Endothelial cell of umbilical vein (primary cell): ENCODE measurements around the gene CCNYL1.

Experiments used
- CTCF ChIP-seq, 2 donors: IDR thresholded peaks; 1 replicate in 1 of 2; 2 replicates in 1 of 2; pipeline ENCODE4 v1.5.1; 2011; ENCODE audit warnings: low read length in 2 of 2, mild to moderate bottlenecking in 2 of 2, moderate library complexity in 2 of 2, control low read depth in 1 of 2, inconsistent platforms in 1 of 2, low read depth in 1 of 2; ENCODE audit not compliant: insufficient read depth in 1 of 2; ENCODE audit errors: extremely low read depth in 1 of 2
- EZH2 ChIP-seq: IDR thresholded peaks from 2 replicates; pipeline ENCODE4 v1.6.1; 2012; ENCODE audit warnings: borderline replicate concordance, low read depth, mild to moderate bottlenecking, moderate library complexity, low read length, inconsistent platforms; ENCODE audit not compliant: severe bottlenecking
- JUN ChIP-seq: IDR thresholded peaks from 2 replicates; pipeline ENCODE4 v1.6.1; 2011; ENCODE audit warnings: borderline replicate concordance, low read depth; ENCODE audit not compliant: insufficient read length, insufficient read depth
- POLR2A ChIP-seq: IDR thresholded peaks from 2 replicates; pipeline ENCODE4 v1.6.1; 2012; ENCODE audit warnings: low read depth, mild to moderate bottlenecking, control low read depth, low read length
- POLR2AphosphoS5 ChIP-seq: IDR thresholded peaks from 2 replicates; pipeline ENCODE4 v1.6.1; 2012; ENCODE audit warnings: low read depth, mild to moderate bottlenecking, control low read depth, low read length, moderate library complexity; ENCODE audit not compliant: insufficient read depth

DNA sequence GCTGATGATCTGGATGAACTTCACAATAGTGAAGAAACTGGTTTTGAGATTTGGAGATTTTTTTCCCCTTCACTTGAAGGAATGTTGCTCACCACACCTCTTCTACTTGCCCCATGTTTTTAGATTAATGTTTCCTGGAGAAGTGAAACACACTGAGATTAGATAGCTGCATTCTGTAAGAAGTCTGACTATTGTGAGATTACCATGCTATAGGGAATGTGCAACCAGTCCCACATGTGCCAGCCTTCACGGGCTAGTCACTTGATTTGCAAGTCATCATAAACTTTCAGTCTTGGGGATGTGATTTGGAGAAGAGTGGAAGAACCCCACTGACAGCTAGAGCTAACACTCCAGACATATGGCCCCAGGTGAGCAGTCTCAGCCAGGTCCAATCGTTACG, 7.4 kb upstream of the CCNYL1 start:
- no peak for TF ChIP-seq CTCF (IDR thresholded peaks at IDR 0.05; ENCODE audit: extremely low read depth in 1 of 2, insufficient read depth in 1 of 2, low read depth in 1 of 2, low read length in 2 of 2)
- TF ChIP-seq POLR2A, result no peak
- no peak for TF ChIP-seq POLR2AphosphoS5
- TF ChIP-seq EZH2, result no peak
- no peak for TF ChIP-seq JUN
